AG04449 (cell line): ENCODE results near the gene TMPRSS3.

ENCODE experiments used
- CTCF ChIA-PET: fragments of 350-600 bp; formaldehyde crosslinking; extraction: SDS; loops from one replicate; lab custom pipeline; 2021; ENCODE audit warnings: antibody characterized with exemption; lab: Yijun Ruan, JAX
- POLR2A ChIA-PET: fragments of 400-600, 350-600 bp; formaldehyde crosslinking; extraction: SDS; loops from one replicate; lab custom pipeline; 2020; ENCODE audit warnings: antibody characterized with exemption, inconsistent platforms; lab: Yijun Ruan, JAX
- DNase-seq: peaks from one replicate; pipeline ENCODE4 v3.0.0-alpha.2; 2010; ENCODE audit warnings: low read depth, low spot score
- H3K4me3 ChIP-seq: 2 replicates; pipeline ENCODE4 v1.5.1; 2011; ENCODE audit warnings: low read depth, mild to moderate bottlenecking, control low read depth, low read length
- CTCF ChIP-seq: IDR thresholded peaks from one replicate; pipeline ENCODE4 v1.5.1; 2011; ENCODE audit warnings: mild to moderate bottlenecking, moderate library complexity, low read length, control low read depth, inconsistent platforms; ENCODE audit not compliant: insufficient read depth; ENCODE audit errors: missing control alignments

Gene TMPRSS3

GRCh38 chr21:42350318-42350910 lies 45.4 kb downstream of the TMPRSS3 start:
- H3K4me3 ChIP-seq: no peak overlapping the region
- DNase-seq: no peak
- ChIA-PET POLR2A (no interaction called here), CTCF (no interaction called here)
- no peak for TF ChIP-seq CTCF

GRCh38 chr21:42349420-42350317 lies 46.2 kb downstream of the TMPRSS3 start:
- H3K4me3 ChIP-seq: no peak overlapping the region
- DNase-seq: no peak
- ChIA-PET POLR2A (no interaction called here), CTCF (no interaction called here)
- TF ChIP-seq CTCF: no peak

GRCh38 chr21:42348762-42349161 lies 47.1 kb downstream of the TMPRSS3 start:
- no peak for DNase-seq
- ChIA-PET CTCF (no interaction called here), POLR2A (no interaction called here)
- TF ChIP-seq CTCF: no peak
- no peak overlapping the region for H3K4me3 ChIP-seq

- ChIA-PET POLR2A (no interaction called here), CTCF (no interaction called here)
- H3K4me3 ChIP-seq: no peak overlapping the region
- no peak for DNase-seq
- no peak for TF ChIP-seq CTCF
Observed at GRCh38 chr21:42347601-42348327, 48.1 kb downstream of the TMPRSS3 start.

- no peak for DNase-seq
- ChIA-PET POLR2A (no interaction called here), CTCF (no interaction called here)
- no peak for TF ChIP-seq CTCF
- H3K4me3 ChIP-seq: no peak overlapping the region
Observed at GRCh38 chr21:42346866-42347600, 48.8 kb downstream of the TMPRSS3 start.
